Kasumi-1 (cell line): ENCODE measurements around the gene HEY2.
A peak's percentile ranks its signal among the peaks of the same experiment; 100 is the strongest.
"Not testable (repeated sequence)": the region's sequence is repeated elsewhere in the genome, so short reads cannot be mapped to it uniquely, and the experiment has no call there.

ENCODE experiments used
- DNase-seq, 2 experiments: peaks; one replicate each; lab custom pipeline; 2025; lab: John Stamatoyannopoulos, UW

The HEY2 gene

GRCh38 chr6:125749173-125749864 lies at the start of gene HEY2:
Gene HEY2, plus strand, starts transcription at chr6:125749632. Its CDS starts 145 bp downstream, at chr6:125749777.
- DNase-seq: peak; percentile 49 to 56

GRCh38 chr6:125700581-125701353 lies 48.7 kb upstream of the HEY2 start:
- DNase-seq: no peak

- DNase-seq: no peak
Measured at GRCh38 chr6:125701354-125701668, 48.1 kb upstream of the HEY2 start.

- not testable (repeated sequence) for DNase-seq
Measured at GRCh38 chr6:125703882-125704281, 45.5 kb upstream of the HEY2 start.

- no peak for DNase-seq
Measured at GRCh38 chr6:125707615-125708243, 41.7 kb upstream of the HEY2 start.

- DNase-seq: no peak
Measured at GRCh38 chr6:125711013-125711675, 38.3 kb upstream of the HEY2 start.

GRCh38 chr6:125714441-125715090 lies 34.9 kb upstream of the HEY2 start:
- no peak for DNase-seq

GRCh38 chr6:125717120-125717731 lies 32.2 kb upstream of the HEY2 start:
- DNase-seq: no peak

- no peak for DNase-seq
Measured at GRCh38 chr6:125718109-125718508, 31.3 kb upstream of the HEY2 start.

GRCh38 chr6:125722886-125723285 lies 26.5 kb upstream of the HEY2 start:
- no peak for DNase-seq

- no peak for DNase-seq
Measured at GRCh38 chr6:125727216-125727615, 22.2 kb upstream of the HEY2 start.

GRCh38 chr6:125728739-125729138 lies 20.7 kb upstream of the HEY2 start:
- DNase-seq: no peak

- DNase-seq: no peak
Measured at GRCh38 chr6:125729983-125730382, 19.4 kb upstream of the HEY2 start.

- DNase-seq: no peak
Measured at GRCh38 chr6:125732398-125732797, 17.0 kb upstream of the HEY2 start.

GRCh38 chr6:125733516-125734300 lies 15.7 kb upstream of the HEY2 start:
- no peak for DNase-seq

GRCh38 chr6:125738276-125738675 lies 11.2 kb upstream of the HEY2 start:
- DNase-seq: no peak

GRCh38 chr6:125739364-125739763 lies 10.1 kb upstream of the HEY2 start:
- DNase-seq: no peak

GRCh38 chr6:125741336-125741735 lies 8.1 kb upstream of the HEY2 start:
- DNase-seq: no peak

- no peak for DNase-seq
Measured at GRCh38 chr6:125742024-125742423, 7.4 kb upstream of the HEY2 start.

GRCh38 chr6:125742464-125743120 lies 6.8 kb upstream of the HEY2 start:
- no peak for DNase-seq
